ENCODE data around the gene CARD6.
A peak's percentile ranks its signal among the peaks of the same experiment; 100 is the strongest.
"Not testable (repeated sequence)": the region's sequence is repeated elsewhere in the genome, so short reads cannot be mapped to it uniquely, and the experiment has no call there.

Gene CARD6

GRCh38 chr5:40841068-40841805, at the start of gene CARD6:
Gene CARD6 (plus strand): TSS chr5:40841367. CDS start chr5:40841383, 16 bp downstream.
- Histone ChIP-seq H3K4me1 (ENCODE audit: control insufficient read depth in 5 of 5, insufficient read depth in 5 of 5, low read length in 5 of 5) (peaks cover 0 to 28% (median 18%) of the 10 kb centered on the region in 5 donors), H3K27ac (ENCODE audit: low read depth, low read length) (peak within 1 kb of the TSS; percentile 99), H3K27me3 (ENCODE audit: control insufficient read depth in 5 of 5, insufficient read depth in 4 of 5, low read length in 5 of 5) (no peaks in the 10 kb centered on the region), H3K4me3 (ENCODE audit: low read depth in 1 of 5, low read length in 5 of 5) (peak within 1 kb of the TSS; percentile 64 to 89 (median 79)), H3K9ac (ENCODE audit: low read length in 5 of 5) (peak within 1 kb of the TSS; percentile 71 to 91 (median 82)), H3K9me3 (ENCODE audit: control insufficient read depth in 5 of 5, low read length in 5 of 5) (peaks cover 0 to under 1% (median 0%) of the 10 kb centered on the region in 5 donors), H3K36me3 (ENCODE audit: control insufficient read depth in 5 of 5, insufficient read depth in 5 of 5, low read length in 5 of 5) (peaks cover 0 to 7% (median 2%) of the 10 kb centered on the region in 5 donors)

- Histone ChIP-seq H3K9ac (ENCODE audit: low read length in 5 of 5) (peak overlapping the region in 1 of 5 donors; percentile 25), H3K4me3 (ENCODE audit: low read depth in 1 of 5, low read length in 5 of 5) (no peak overlapping the region), H3K27ac (ENCODE audit: low read depth, low read length) (peak overlapping the region; percentile 67), H3K4me1 (ENCODE audit: control insufficient read depth in 5 of 5, insufficient read depth in 5 of 5, low read length in 5 of 5) (peaks cover 0 to 29% (median 28%) of the 10 kb centered on the region in 5 donors), H3K27me3 (ENCODE audit: control insufficient read depth in 5 of 5, insufficient read depth in 4 of 5, low read length in 5 of 5) (no peaks in the 10 kb centered on the region), H3K36me3 (ENCODE audit: control insufficient read depth in 5 of 5, insufficient read depth in 5 of 5, low read length in 5 of 5) (no peaks in the 10 kb centered on the region), H3K9me3 (ENCODE audit: control insufficient read depth in 5 of 5, low read length in 5 of 5) (no peaks in the 10 kb centered on the region)
Observed at GRCh38 chr5:40791715-40792139, 49.4 kb upstream of the CARD6 start.

- not testable (repeated sequence) for H3K27ac ChIP-seq (ENCODE audit: low read depth, low read length); H3K9me3 ChIP-seq (ENCODE audit: control insufficient read depth in 5 of 5, low read length in 5 of 5); H3K9ac ChIP-seq (ENCODE audit: low read length in 5 of 5); H3K27me3 ChIP-seq (ENCODE audit: control insufficient read depth in 5 of 5, insufficient read depth in 4 of 5, low read length in 5 of 5); H3K4me3 ChIP-seq (ENCODE audit: low read depth in 1 of 5, low read length in 5 of 5); H3K36me3 ChIP-seq (ENCODE audit: control insufficient read depth in 5 of 5, insufficient read depth in 5 of 5, low read length in 5 of 5)
- peaks cover 0 to 35% (median 33%) of the 10 kb centered on the region in 5 donors for H3K4me1 ChIP-seq (ENCODE audit: control insufficient read depth in 5 of 5, insufficient read depth in 5 of 5, low read length in 5 of 5)
Observed at GRCh38 chr5:40792691-40793090, 48.5 kb upstream of the CARD6 start.

GRCh38 chr5:40794340-40794739, 46.8 kb upstream of the CARD6 start:
- not testable (repeated sequence) for H3K27ac ChIP-seq (ENCODE audit: low read depth, low read length); H3K4me3 ChIP-seq (ENCODE audit: low read depth in 1 of 5, low read length in 5 of 5); H3K27me3 ChIP-seq (ENCODE audit: control insufficient read depth in 5 of 5, insufficient read depth in 4 of 5, low read length in 5 of 5); H3K9ac ChIP-seq (ENCODE audit: low read length in 5 of 5); H3K36me3 ChIP-seq (ENCODE audit: control insufficient read depth in 5 of 5, insufficient read depth in 5 of 5, low read length in 5 of 5); H3K9me3 ChIP-seq (ENCODE audit: control insufficient read depth in 5 of 5, low read length in 5 of 5)
- H3K4me1 ChIP-seq (ENCODE audit: control insufficient read depth in 5 of 5, insufficient read depth in 5 of 5, low read length in 5 of 5): peaks cover 0 to 42% (median 35%) of the 10 kb centered on the region in 5 donors

- H3K27me3 ChIP-seq (ENCODE audit: control insufficient read depth in 5 of 5, insufficient read depth in 4 of 5, low read length in 5 of 5); H3K36me3 ChIP-seq (ENCODE audit: control insufficient read depth in 5 of 5, insufficient read depth in 5 of 5, low read length in 5 of 5); H3K9ac ChIP-seq (ENCODE audit: low read length in 5 of 5); H3K9me3 ChIP-seq (ENCODE audit: control insufficient read depth in 5 of 5, low read length in 5 of 5); H3K4me3 ChIP-seq (ENCODE audit: low read depth in 1 of 5, low read length in 5 of 5): not testable (repeated sequence)
- peaks cover 0 to 42% (median 35%) of the 10 kb centered on the region in 5 donors for H3K4me1 ChIP-seq (ENCODE audit: control insufficient read depth in 5 of 5, insufficient read depth in 5 of 5, low read length in 5 of 5)
- H3K27ac ChIP-seq (ENCODE audit: low read depth, low read length): peak overlapping the region; percentile 47
Observed at GRCh38 chr5:40794877-40795276, 46.3 kb upstream of the CARD6 start.

GRCh38 chr5:40796487-40796889, 44.7 kb upstream of the CARD6 start:
- Histone ChIP-seq H3K27me3 (ENCODE audit: control insufficient read depth in 5 of 5, insufficient read depth in 4 of 5, low read length in 5 of 5) (no peaks in the 10 kb centered on the region), H3K4me3 (ENCODE audit: low read depth in 1 of 5, low read length in 5 of 5) (peak overlapping the region; percentile 81 to 92 (median 87)), H3K36me3 (ENCODE audit: control insufficient read depth in 5 of 5, insufficient read depth in 5 of 5, low read length in 5 of 5) (no peaks in the 10 kb centered on the region), H3K9me3 (ENCODE audit: control insufficient read depth in 5 of 5, low read length in 5 of 5) (no peaks in the 10 kb centered on the region), H3K9ac (ENCODE audit: low read length in 5 of 5) (peak overlapping the region in 3 of 5 donors; percentile 73 to 82 (median 75)), H3K27ac (ENCODE audit: low read depth, low read length) (peak overlapping the region; percentile 47), H3K4me1 (ENCODE audit: control insufficient read depth in 5 of 5, insufficient read depth in 5 of 5, low read length in 5 of 5) (peaks cover 0 to 33% (median 31%) of the 10 kb centered on the region in 5 donors)

- Histone ChIP-seq H3K27ac (ENCODE audit: low read depth, low read length) (peak overlapping the region; percentile 47), H3K9ac (ENCODE audit: low read length in 5 of 5) (peak overlapping the region; percentile 48 to 82 (median 75)), H3K36me3 (ENCODE audit: control insufficient read depth in 5 of 5, insufficient read depth in 5 of 5, low read length in 5 of 5) (no peaks in the 10 kb centered on the region), H3K4me1 (ENCODE audit: control insufficient read depth in 5 of 5, insufficient read depth in 5 of 5, low read length in 5 of 5) (peaks cover 0 to 31% (median 27%) of the 10 kb centered on the region in 5 donors), H3K4me3 (ENCODE audit: low read depth in 1 of 5, low read length in 5 of 5) (peak overlapping the region; percentile 81 to 92 (median 87)), H3K27me3 (ENCODE audit: control insufficient read depth in 5 of 5, insufficient read depth in 4 of 5, low read length in 5 of 5) (no peaks in the 10 kb centered on the region), H3K9me3 (ENCODE audit: control insufficient read depth in 5 of 5, low read length in 5 of 5) (no peaks in the 10 kb centered on the region)
Observed at GRCh38 chr5:40797273-40798011, 43.7 kb upstream of the CARD6 start.

- no peaks in the 10 kb centered on the region for H3K36me3 ChIP-seq (ENCODE audit: control insufficient read depth in 5 of 5, insufficient read depth in 5 of 5, low read length in 5 of 5)
- peak within 1 kb of the TSS; percentile 73 to 93 (median 77) for H3K9ac ChIP-seq (ENCODE audit: low read length in 5 of 5)
- H3K9me3 ChIP-seq (ENCODE audit: control insufficient read depth in 5 of 5, low read length in 5 of 5): no peaks in the 10 kb centered on the region
- peak within 1 kb of the TSS; percentile 81 to 96 (median 92) for H3K4me3 ChIP-seq (ENCODE audit: low read depth in 1 of 5, low read length in 5 of 5)
- peaks cover 0 to 31% (median 27%) of the 10 kb centered on the region in 5 donors for H3K4me1 ChIP-seq (ENCODE audit: control insufficient read depth in 5 of 5, insufficient read depth in 5 of 5, low read length in 5 of 5)
- H3K27ac ChIP-seq (ENCODE audit: low read depth, low read length): peak within 1 kb of the TSS; percentile 69
- no peaks in the 10 kb centered on the region for H3K27me3 ChIP-seq (ENCODE audit: control insufficient read depth in 5 of 5, insufficient read depth in 4 of 5, low read length in 5 of 5)
Observed at GRCh38 chr5:40798012-40798800, 43.0 kb upstream of the CARD6 start, which contains the start of gene PRKAA1. Gene PRKAA1 (minus strand): TSS chr5:40798374. CDS start chr5:40798189, 185 bp downstream.

GRCh38 chr5:40798801-40799210, 42.4 kb upstream of the CARD6 start:
- peaks cover 0 to 31% (median 27%) of the 10 kb centered on the region in 5 donors for H3K4me1 ChIP-seq (ENCODE audit: control insufficient read depth in 5 of 5, insufficient read depth in 5 of 5, low read length in 5 of 5)
- H3K27ac ChIP-seq (ENCODE audit: low read depth, low read length): peak overlapping the region; percentile 69
- no peaks in the 10 kb centered on the region for H3K9me3 ChIP-seq (ENCODE audit: control insufficient read depth in 5 of 5, low read length in 5 of 5)
- H3K4me3 ChIP-seq (ENCODE audit: low read depth in 1 of 5, low read length in 5 of 5): peak overlapping the region; percentile 81 to 96 (median 90)
- peak overlapping the region in 4 of 5 donors; percentile 61 to 93 (median 72) for H3K9ac ChIP-seq (ENCODE audit: low read length in 5 of 5)
- H3K27me3 ChIP-seq (ENCODE audit: control insufficient read depth in 5 of 5, insufficient read depth in 4 of 5, low read length in 5 of 5): no peaks in the 10 kb centered on the region
- no peaks in the 10 kb centered on the region for H3K36me3 ChIP-seq (ENCODE audit: control insufficient read depth in 5 of 5, insufficient read depth in 5 of 5, low read length in 5 of 5)

Data from subcutaneous abdominal adipose tissue (tissue), 5 donors.